WTC11 (cell line): Measurements from ENCODE around the gene MCRIP2. TPM values are rescaled to one million over a fixed set of nuclear protein-coding genes. Genes with fewer than 3 reads are reported as not detected.

Experiments
- CDX4 ChIP-seq: fragments of 250-450 bp; sonication (Bioruptor Pico); IDR thresholded peaks from 2 replicates; pipeline ENCODE4 v1.9.0; 2021; ENCODE audit warnings: moderate library complexity, mild to moderate bottlenecking, inconsistent platforms, borderline replicate concordance
- EMX1 ChIP-seq: fragments of 250-450 bp; sonication (Bioruptor Pico); IDR thresholded peaks from 2 replicates; pipeline ENCODE4 v1.8.0; 2021; ENCODE audit warnings: mild to moderate bottlenecking
- ESRRA ChIP-seq: sonication (generic); formaldehyde crosslinking; IDR thresholded peaks from 2 replicates; pipeline ENCODE4 v1.8.1; 2022; ENCODE audit warnings: mild to moderate bottlenecking, missing genetic modification reagents, borderline replicate concordance
- JAZF1 ChIP-seq: fragments of 250-450 bp; sonication (Bioruptor Pico); IDR thresholded peaks from 2 replicates; pipeline ENCODE4 v1.9.0; 2021; ENCODE audit warnings: moderate library complexity, mild to moderate bottlenecking, inconsistent platforms
- MYBL2 ChIP-seq: sonication (generic); formaldehyde crosslinking; IDR thresholded peaks from 2 replicates; pipeline ENCODE4 v1.8.1; 2023; ENCODE audit warnings: mild to moderate bottlenecking, moderate library complexity, missing genetic modification reagents
- NFE2L1 ChIP-seq: sonication (generic); formaldehyde crosslinking; IDR thresholded peaks from 2 replicates; pipeline ENCODE4 v1.8.1; 2023; ENCODE audit warnings: missing genetic modification reagents
- NR1H2 ChIP-seq: sonication (generic); formaldehyde crosslinking; IDR thresholded peaks from 2 replicates; pipeline ENCODE4 v1.9.0; 2021; ENCODE audit warnings: mild to moderate bottlenecking, moderate library complexity, missing genetic modification reagents
- NR2C2 ChIP-seq: sonication (generic); formaldehyde crosslinking; IDR thresholded peaks from 2 replicates; pipeline ENCODE4 v1.8.0; 2022; ENCODE audit warnings: mild to moderate bottlenecking, missing genetic modification reagents
- OVOL2 ChIP-seq: fragments of 250-450 bp; sonication (Bioruptor Pico); IDR thresholded peaks from 2 replicates; pipeline ENCODE4 v1.9.0; 2021; ENCODE audit warnings: mild to moderate bottlenecking, borderline replicate concordance
- PRRX2 ChIP-seq: fragments of 250-450 bp; sonication (Bioruptor Pico); IDR thresholded peaks from 2 replicates; pipeline ENCODE4 v1.8.0; 2021; ENCODE audit warnings: mild to moderate bottlenecking
- SMAD3 ChIP-seq: sonication (generic); formaldehyde crosslinking; IDR thresholded peaks from 2 replicates; pipeline ENCODE4 v1.8.0; 2022; ENCODE audit warnings: missing genetic modification reagents, mild to moderate bottlenecking, borderline replicate concordance
- ZBTB21 ChIP-seq: sonication (generic); formaldehyde crosslinking; IDR thresholded peaks from 2 replicates; pipeline ENCODE4 v1.8.1; 2023; ENCODE audit warnings: mild to moderate bottlenecking, missing genetic modification reagents, borderline replicate concordance
- ZNF121 ChIP-seq: sonication (generic); formaldehyde crosslinking; IDR thresholded peaks from 2 replicates; pipeline ENCODE4 v1.8.0; 2023; ENCODE audit warnings: missing genetic modification reagents
- ZNF138 ChIP-seq: sonication (generic); formaldehyde crosslinking; conservative IDR thresholded peaks from 2 replicates; pipeline ENCODE4 v1.8.1; 2022; ENCODE audit warnings: mild to moderate bottlenecking, moderate library complexity, missing genetic modification reagents
- ZNF263 ChIP-seq: sonication (generic); formaldehyde crosslinking; IDR thresholded peaks from 2 replicates; pipeline ENCODE4 v1.8.1; 2022; ENCODE audit warnings: low read depth, mild to moderate bottlenecking, moderate library complexity, missing genetic modification reagents
- ZNF423 ChIP-seq: fragments of 250-450 bp; sonication (Bioruptor Pico); IDR thresholded peaks from 2 replicates; pipeline ENCODE4 v2.1.2; 2022; ENCODE audit warnings: mild to moderate bottlenecking, moderate library complexity
- ZNF671 ChIP-seq: fragments of 250-450 bp; sonication (Bioruptor Pico); IDR thresholded peaks from 2 replicates; pipeline ENCODE4 v1.8.0; 2021; ENCODE audit warnings: mild to moderate bottlenecking
- total RNA-seq: library from RNA; stranded (reverse); gene quantifications from 3 replicates; pipeline ENCODE4 v1.2.3, GENCODE V29; 2021
- TF ChIP-seq, protein P1 (sequence below): fragments of 200-600 bp; IDR thresholded peaks from 2 replicates; pipeline ENCODE4 v1.8.0; 2022; ENCODE audit warnings: antibody characterized with exemption
- TF ChIP-seq, protein P2 (sequence below): sonication (generic); formaldehyde crosslinking; IDR thresholded peaks from 2 replicates; pipeline ENCODE4 v1.8.0; 2023; ENCODE audit warnings: missing genetic modification reagents
- TF ChIP-seq, protein P3 (sequence below): fragments of 250-450 bp; sonication (Bioruptor Pico); IDR thresholded peaks from 2 replicates; pipeline ENCODE4 v1.8.0; 2021; ENCODE audit warnings: mild to moderate bottlenecking
- TF ChIP-seq, protein P4 (sequence below): sonication (generic); formaldehyde crosslinking; conservative IDR thresholded peaks from 2 replicates; pipeline ENCODE4 v1.8.1; 2022; ENCODE audit warnings: mild to moderate bottlenecking, missing genetic modification reagents
- TF ChIP-seq, protein P5 (sequence below): sonication (generic); formaldehyde crosslinking; IDR thresholded peaks from 2 replicates; pipeline ENCODE4 v1.8.0; 2023; ENCODE audit warnings: missing genetic modification reagents, mild to moderate bottlenecking, borderline replicate concordance
- TF ChIP-seq, protein P6 (sequence below): sonication (generic); formaldehyde crosslinking; IDR thresholded peaks from 2 replicates; pipeline ENCODE4 v1.8.1; 2023; ENCODE audit warnings: mild to moderate bottlenecking, moderate library complexity, missing genetic modification reagents
- TF ChIP-seq, protein P7 (sequence below): sonication (generic); formaldehyde crosslinking; IDR thresholded peaks from 2 replicates; pipeline ENCODE4 v1.8.0; 2022; ENCODE audit warnings: mild to moderate bottlenecking, missing genetic modification reagents
- TF ChIP-seq, protein P8 (sequence below): sonication (generic); formaldehyde crosslinking; IDR thresholded peaks from 2 replicates; pipeline ENCODE4 v1.8.1; 2022; ENCODE audit warnings: missing genetic modification reagents, borderline replicate concordance

Gene MCRIP2
- total RNA-seq, 1 experiment from 2014 or later = 63.3 TPM

- TF ChIP-seq, protein P1, sequence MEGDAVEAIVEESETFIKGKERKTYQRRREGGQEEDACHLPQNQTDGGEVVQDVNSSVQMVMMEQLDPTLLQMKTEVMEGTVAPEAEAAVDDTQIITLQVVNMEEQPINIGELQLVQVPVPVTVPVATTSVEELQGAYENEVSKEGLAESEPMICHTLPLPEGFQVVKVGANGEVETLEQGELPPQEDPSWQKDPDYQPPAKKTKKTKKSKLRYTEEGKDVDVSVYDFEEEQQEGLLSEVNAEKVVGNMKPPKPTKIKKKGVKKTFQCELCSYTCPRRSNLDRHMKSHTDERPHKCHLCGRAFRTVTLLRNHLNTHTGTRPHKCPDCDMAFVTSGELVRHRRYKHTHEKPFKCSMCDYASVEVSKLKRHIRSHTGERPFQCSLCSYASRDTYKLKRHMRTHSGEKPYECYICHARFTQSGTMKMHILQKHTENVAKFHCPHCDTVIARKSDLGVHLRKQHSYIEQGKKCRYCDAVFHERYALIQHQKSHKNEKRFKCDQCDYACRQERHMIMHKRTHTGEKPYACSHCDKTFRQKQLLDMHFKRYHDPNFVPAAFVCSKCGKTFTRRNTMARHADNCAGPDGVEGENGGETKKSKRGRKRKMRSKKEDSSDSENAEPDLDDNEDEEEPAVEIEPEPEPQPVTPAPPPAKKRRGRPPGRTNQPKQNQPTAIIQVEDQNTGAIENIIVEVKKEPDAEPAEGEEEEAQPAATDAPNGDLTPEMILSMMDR = no peak
- no peak for TF ChIP-seq ZBTB21 (CRISPR knock-in tag)
- no peak for TF ChIP-seq CDX4 (CRISPR knock-in tag)
- TF ChIP-seq, protein P2, sequence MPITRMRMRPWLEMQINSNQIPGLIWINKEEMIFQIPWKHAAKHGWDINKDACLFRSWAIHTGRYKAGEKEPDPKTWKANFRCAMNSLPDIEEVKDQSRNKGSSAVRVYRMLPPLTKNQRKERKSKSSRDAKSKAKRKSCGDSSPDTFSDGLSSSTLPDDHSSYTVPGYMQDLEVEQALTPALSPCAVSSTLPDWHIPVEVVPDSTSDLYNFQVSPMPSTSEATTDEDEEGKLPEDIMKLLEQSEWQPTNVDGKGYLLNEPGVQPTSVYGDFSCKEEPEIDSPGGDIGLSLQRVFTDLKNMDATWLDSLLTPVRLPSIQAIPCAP = no peak
- no peak for TF ChIP-seq JAZF1
- TF ChIP-seq ZNF138 (CRISPR knock-in tag) = no peak
- TF ChIP-seq, protein P3, sequence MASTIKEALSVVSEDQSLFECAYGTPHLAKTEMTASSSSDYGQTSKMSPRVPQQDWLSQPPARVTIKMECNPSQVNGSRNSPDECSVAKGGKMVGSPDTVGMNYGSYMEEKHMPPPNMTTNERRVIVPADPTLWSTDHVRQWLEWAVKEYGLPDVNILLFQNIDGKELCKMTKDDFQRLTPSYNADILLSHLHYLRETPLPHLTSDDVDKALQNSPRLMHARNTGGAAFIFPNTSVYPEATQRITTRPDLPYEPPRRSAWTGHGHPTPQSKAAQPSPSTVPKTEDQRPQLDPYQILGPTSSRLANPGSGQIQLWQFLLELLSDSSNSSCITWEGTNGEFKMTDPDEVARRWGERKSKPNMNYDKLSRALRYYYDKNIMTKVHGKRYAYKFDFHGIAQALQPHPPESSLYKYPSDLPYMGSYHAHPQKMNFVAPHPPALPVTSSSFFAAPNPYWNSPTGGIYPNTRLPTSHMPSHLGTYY (CRISPR knock-in tag) = no peak
- TF ChIP-seq, protein P4, sequence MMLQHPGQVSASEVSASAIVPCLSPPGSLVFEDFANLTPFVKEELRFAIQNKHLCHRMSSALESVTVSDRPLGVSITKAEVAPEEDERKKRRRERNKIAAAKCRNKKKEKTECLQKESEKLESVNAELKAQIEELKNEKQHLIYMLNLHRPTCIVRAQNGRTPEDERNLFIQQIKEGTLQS = no peak
- TF ChIP-seq ZNF671 (CRISPR knock-in tag) = no peak; the same call in 1 of the 2 replicates
- 0 out of 2 replicates have a peak, but pooled peaks have one; percentile 13 for TF ChIP-seq MYBL2 (CRISPR knock-in tag)
- TF ChIP-seq SMAD3 (CRISPR knock-in tag) = no peak; the same call in 1 of the 2 replicates
- TF ChIP-seq NFE2L1 (CRISPR knock-in tag) = no peak
- TF ChIP-seq ZNF423 (CRISPR knock-in tag) = no peak
- TF ChIP-seq, protein P5, sequence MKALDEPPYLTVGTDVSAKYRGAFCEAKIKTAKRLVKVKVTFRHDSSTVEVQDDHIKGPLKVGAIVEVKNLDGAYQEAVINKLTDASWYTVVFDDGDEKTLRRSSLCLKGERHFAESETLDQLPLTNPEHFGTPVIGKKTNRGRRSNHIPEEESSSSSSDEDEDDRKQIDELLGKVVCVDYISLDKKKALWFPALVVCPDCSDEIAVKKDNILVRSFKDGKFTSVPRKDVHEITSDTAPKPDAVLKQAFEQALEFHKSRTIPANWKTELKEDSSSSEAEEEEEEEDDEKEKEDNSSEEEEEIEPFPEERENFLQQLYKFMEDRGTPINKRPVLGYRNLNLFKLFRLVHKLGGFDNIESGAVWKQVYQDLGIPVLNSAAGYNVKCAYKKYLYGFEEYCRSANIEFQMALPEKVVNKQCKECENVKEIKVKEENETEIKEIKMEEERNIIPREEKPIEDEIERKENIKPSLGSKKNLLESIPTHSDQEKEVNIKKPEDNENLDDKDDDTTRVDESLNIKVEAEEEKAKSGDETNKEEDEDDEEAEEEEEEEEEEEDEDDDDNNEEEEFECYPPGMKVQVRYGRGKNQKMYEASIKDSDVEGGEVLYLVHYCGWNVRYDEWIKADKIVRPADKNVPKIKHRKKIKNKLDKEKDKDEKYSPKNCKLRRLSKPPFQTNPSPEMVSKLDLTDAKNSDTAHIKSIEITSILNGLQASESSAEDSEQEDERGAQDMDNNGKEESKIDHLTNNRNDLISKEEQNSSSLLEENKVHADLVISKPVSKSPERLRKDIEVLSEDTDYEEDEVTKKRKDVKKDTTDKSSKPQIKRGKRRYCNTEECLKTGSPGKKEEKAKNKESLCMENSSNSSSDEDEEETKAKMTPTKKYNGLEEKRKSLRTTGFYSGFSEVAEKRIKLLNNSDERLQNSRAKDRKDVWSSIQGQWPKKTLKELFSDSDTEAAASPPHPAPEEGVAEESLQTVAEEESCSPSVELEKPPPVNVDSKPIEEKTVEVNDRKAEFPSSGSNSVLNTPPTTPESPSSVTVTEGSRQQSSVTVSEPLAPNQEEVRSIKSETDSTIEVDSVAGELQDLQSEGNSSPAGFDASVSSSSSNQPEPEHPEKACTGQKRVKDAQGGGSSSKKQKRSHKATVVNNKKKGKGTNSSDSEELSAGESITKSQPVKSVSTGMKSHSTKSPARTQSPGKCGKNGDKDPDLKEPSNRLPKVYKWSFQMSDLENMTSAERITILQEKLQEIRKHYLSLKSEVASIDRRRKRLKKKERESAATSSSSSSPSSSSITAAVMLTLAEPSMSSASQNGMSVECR = 0 out of 2 replicates have a peak, but pooled peaks have one; percentile 38
- TF ChIP-seq, protein P6, sequence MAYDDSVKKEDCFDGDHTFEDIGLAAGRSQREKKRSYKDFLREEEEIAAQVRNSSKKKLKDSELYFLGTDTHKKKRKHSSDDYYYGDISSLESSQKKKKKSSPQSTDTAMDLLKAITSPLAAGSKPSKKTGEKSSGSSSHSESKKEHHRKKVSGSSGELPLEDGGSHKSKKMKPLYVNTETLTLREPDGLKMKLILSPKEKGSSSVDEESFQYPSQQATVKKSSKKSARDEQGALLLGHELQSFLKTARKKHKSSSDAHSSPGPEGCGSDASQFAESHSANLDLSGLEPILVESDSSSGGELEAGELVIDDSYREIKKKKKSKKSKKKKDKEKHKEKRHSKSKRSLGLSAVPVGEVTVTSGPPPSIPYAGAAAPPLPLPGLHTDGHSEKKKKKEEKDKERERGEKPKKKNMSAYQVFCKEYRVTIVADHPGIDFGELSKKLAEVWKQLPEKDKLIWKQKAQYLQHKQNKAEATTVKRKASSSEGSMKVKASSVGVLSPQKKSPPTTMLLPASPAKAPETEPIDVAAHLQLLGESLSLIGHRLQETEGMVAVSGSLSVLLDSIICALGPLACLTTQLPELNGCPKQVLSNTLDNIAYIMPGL (CRISPR knock-in tag) = peak; percentile 53; the same call in 1 of the 2 replicates
- TF ChIP-seq NR2C2 = no peak
- no peak; the same call in 1 of the 2 replicates for TF ChIP-seq OVOL2 (CRISPR knock-in tag)
- TF ChIP-seq, protein P7, sequence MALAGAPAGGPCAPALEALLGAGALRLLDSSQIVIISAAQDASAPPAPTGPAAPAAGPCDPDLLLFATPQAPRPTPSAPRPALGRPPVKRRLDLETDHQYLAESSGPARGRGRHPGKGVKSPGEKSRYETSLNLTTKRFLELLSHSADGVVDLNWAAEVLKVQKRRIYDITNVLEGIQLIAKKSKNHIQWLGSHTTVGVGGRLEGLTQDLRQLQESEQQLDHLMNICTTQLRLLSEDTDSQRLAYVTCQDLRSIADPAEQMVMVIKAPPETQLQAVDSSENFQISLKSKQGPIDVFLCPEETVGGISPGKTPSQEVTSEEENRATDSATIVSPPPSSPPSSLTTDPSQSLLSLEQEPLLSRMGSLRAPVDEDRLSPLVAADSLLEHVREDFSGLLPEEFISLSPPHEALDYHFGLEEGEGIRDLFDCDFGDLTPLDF (CRISPR knock-in tag) = no peak
- no peak for TF ChIP-seq PRRX2
- TF ChIP-seq ZNF263 (CRISPR knock-in tag) = 0 out of 2 replicates have a peak, but pooled peaks have one; percentile 18
- TF ChIP-seq NR1H2 (CRISPR knock-in tag) = no peak
- no peak for TF ChIP-seq EMX1 (CRISPR knock-in tag)
- 0 out of 2 replicates have a peak, but pooled peaks have one; percentile 36 for TF ChIP-seq ZNF121 (CRISPR knock-in tag)
- TF ChIP-seq, protein P8, sequence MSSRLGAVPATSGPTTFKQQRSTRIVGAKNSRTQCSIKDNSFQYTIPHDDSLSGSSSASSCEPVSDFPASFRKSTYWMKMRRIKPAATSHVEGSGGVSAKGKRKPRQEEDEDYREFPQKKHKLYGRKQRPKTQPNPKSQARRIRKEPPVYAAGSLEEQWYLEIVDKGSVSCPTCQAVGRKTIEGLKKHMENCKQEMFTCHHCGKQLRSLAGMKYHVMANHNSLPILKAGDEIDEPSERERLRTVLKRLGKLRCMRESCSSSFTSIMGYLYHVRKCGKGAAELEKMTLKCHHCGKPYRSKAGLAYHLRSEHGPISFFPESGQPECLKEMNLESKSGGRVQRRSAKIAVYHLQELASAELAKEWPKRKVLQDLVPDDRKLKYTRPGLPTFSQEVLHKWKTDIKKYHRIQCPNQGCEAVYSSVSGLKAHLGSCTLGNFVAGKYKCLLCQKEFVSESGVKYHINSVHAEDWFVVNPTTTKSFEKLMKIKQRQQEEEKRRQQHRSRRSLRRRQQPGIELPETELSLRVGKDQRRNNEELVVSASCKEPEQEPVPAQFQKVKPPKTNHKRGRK (CRISPR knock-in tag) = no peak
- 0 out of 2 replicates have a peak, but pooled peaks have one; percentile 1 for TF ChIP-seq ESRRA
These were observed 41.9 kb downstream of the MCRIP2 start (continued) for GRCh38 chr16:683396-684070.
